H1 (cell line): ENCODE measurements around the gene FBH1. TPM values are rescaled to one million over a fixed set of nuclear protein-coding genes. Genes with fewer than 3 reads are reported as not detected.

ENCODE experiments used
- CTCF ChIA-PET: fragments of 300-600 bp; sonication (Branson Sonifier 250); formaldehyde crosslinking; loops from one replicate; lab custom pipeline; 2021; ENCODE audit not compliant: partially characterized antibody; lab: Charles Lee
- POLR2A ChIA-PET: fragments of 300-600 bp; sonication (Branson Sonifier 250); formaldehyde crosslinking; loops from one replicate; lab custom pipeline; 2021; ENCODE audit warnings: inconsistent platforms; ENCODE audit not compliant: partially characterized antibody; lab: Charles Lee
- DNase-seq, 2 experiments: peaks; one replicate each; pipeline versions ENCODE4 v3.0.0 to v3.0.0-alpha.2; 2010 to 2022; ENCODE audit warnings: low spot score in 2 of 2, low read depth in 1 of 2, mixed read lengths in 1 of 2
- FAIRE-seq: peaks from 2 replicates; lab custom pipeline; 2011; peaks lifted over from hg19 to GRCh38; lab: Jason Lieb, UNC
- H2AFZ ChIP-seq: 2 replicates; pipeline ENCODE4 v1.8.1; 2012; ENCODE audit warnings: low read length, inconsistent platforms
- H2AK5ac ChIP-seq: 2 replicates; pipeline ENCODE4 v1.6.1; 2013; ENCODE audit warnings: low read depth, low read length
- H2BK120ac ChIP-seq: replicated peaks from 2 replicates; pipeline ENCODE3; 2013; ENCODE audit warnings: low read depth, low read length, inconsistent platforms
- H2BK12ac ChIP-seq: 2 replicates; pipeline ENCODE4 v1.6.1; 2013; ENCODE audit warnings: low read depth, low read length
- H2BK15ac ChIP-seq: 2 replicates; pipeline ENCODE4 v1.6.1; 2013; ENCODE audit warnings: low read length
- H2BK20ac ChIP-seq: 2 replicates; pipeline ENCODE4 v1.6.1; 2013; ENCODE audit warnings: low read length
- H2BK5ac ChIP-seq: 2 replicates; pipeline ENCODE4 v1.6.1; 2013; ENCODE audit warnings: low read depth, low read length
- H3K14ac ChIP-seq: 2 replicates; pipeline ENCODE4 v1.6.1; 2013; ENCODE audit warnings: inconsistent platforms; ENCODE audit not compliant: insufficient read length
- H3K18ac ChIP-seq: 2 replicates; pipeline ENCODE4 v1.6.1; 2013; ENCODE audit warnings: low read length; ENCODE audit errors: extremely low read depth
- H3K23ac ChIP-seq: 2 replicates; pipeline ENCODE4 v1.6.1; 2013; ENCODE audit warnings: inconsistent platforms; ENCODE audit not compliant: insufficient read length
- H3K23me2 ChIP-seq: 2 replicates; pipeline ENCODE4 v1.6.1; 2013; ENCODE audit warnings: low read depth, low read length
- H3K27ac ChIP-seq: 2 replicates; pipeline ENCODE4 v1.6.1; 2011; ENCODE audit warnings: low read depth, low read length, inconsistent platforms
- H3K27me3 ChIP-seq, 4 experiments: replicated peaks in 1 of 4; 1 replicate in 1 of 4; 2 replicates in 3 of 4; pipeline versions ENCODE4 v1.6.1 to v1.8.1; 2011 to 2013; ENCODE audit warnings: low read length in 3 of 4, mild to moderate bottlenecking in 3 of 4, inconsistent platforms in 2 of 4, mixed read lengths in 2 of 4, moderate library complexity in 1 of 4; ENCODE audit not compliant: control insufficient read depth in 3 of 4, insufficient read depth in 3 of 4; ENCODE audit errors: extremely low read depth in 1 of 4
- H3K36me3 ChIP-seq, 4 experiments: 2 replicates each; pipeline versions ENCODE4 v1.6.1 to v1.8.1; 2011 to 2013; ENCODE audit warnings: mild to moderate bottlenecking in 4 of 4, low read length in 3 of 4, moderate library complexity in 2 of 4, control low read depth in 1 of 4, inconsistent platforms in 1 of 4; ENCODE audit not compliant: insufficient read depth in 4 of 4, control insufficient read depth in 2 of 4
- H3K4ac ChIP-seq: replicated peaks from 2 replicates; pipeline ENCODE3; 2013; ENCODE audit warnings: low read length, low read depth, mixed read lengths, inconsistent platforms; ENCODE audit not compliant: insufficient read length
- H3K4me1 ChIP-seq, 4 experiments: replicated peaks in 1 of 4; 1 replicate in 1 of 4; 2 replicates in 3 of 4; pipeline versions ENCODE4 v1.6.1 to v1.8.1; 2011 to 2013; ENCODE audit warnings: low read length in 3 of 4, inconsistent platforms in 2 of 4, mixed read lengths in 1 of 4; ENCODE audit not compliant: insufficient read depth in 4 of 4, control insufficient read depth in 3 of 4
- H3K4me2 ChIP-seq, 2 experiments: 2 replicates each; pipeline versions ENCODE4 v1.6.1 to v1.8.1; 2011 to 2013; ENCODE audit warnings: low read depth in 2 of 2, low read length in 2 of 2, control low read depth in 1 of 2, inconsistent platforms in 1 of 2, mild to moderate bottlenecking in 1 of 2; ENCODE audit not compliant: insufficient read depth in 1 of 2
- H3K4me3 ChIP-seq, 4 experiments: fragments of 200-600, 300-600 bp in 1 of 4; sonication (generic), shearing (Covaris generic), sonication (Bioruptor Twin) in 1 of 4; 2 replicates each; pipeline versions ENCODE4 v1.5.1 to v1.8.1; 2011 to 2016; ENCODE audit warnings: low read length in 4 of 4, low read depth in 3 of 4, control low read depth in 2 of 4, inconsistent platforms in 2 of 4, mild to moderate bottlenecking in 2 of 4, mixed read lengths in 1 of 4, moderate library complexity in 1 of 4; ENCODE audit not compliant: insufficient read depth in 2 of 4; ENCODE audit errors: extremely low read depth in 1 of 4
- H3K56ac ChIP-seq: replicated peaks from 2 replicates; pipeline ENCODE3; 2013; ENCODE audit warnings: low read depth, mild to moderate bottlenecking, mixed read lengths, low read length, inconsistent platforms; ENCODE audit not compliant: insufficient read length
- H3K79me1 ChIP-seq: 2 replicates; pipeline ENCODE4 v1.6.1; 2013; ENCODE audit warnings: low read depth, low read length, control low read depth
- H3K79me2 ChIP-seq, 2 experiments: 2 replicates each; pipeline versions ENCODE4 v1.6.1 to v1.8.1; 2012 to 2013; ENCODE audit warnings: low read length in 2 of 2, mild to moderate bottlenecking in 2 of 2, inconsistent platforms in 1 of 2; ENCODE audit not compliant: insufficient read depth in 2 of 2, control insufficient read depth in 1 of 2
- H3K9ac ChIP-seq, 4 experiments: replicated peaks in 1 of 4; 1 replicate in 1 of 4; 2 replicates in 3 of 4; pipeline versions ENCODE4 v1.6.1 to v1.8.1; 2011 to 2013; ENCODE audit warnings: low read depth in 3 of 4, low read length in 3 of 4, control low read depth in 2 of 4, mild to moderate bottlenecking in 2 of 4, moderate library complexity in 2 of 4, inconsistent platforms in 1 of 4; ENCODE audit errors: extremely low read depth in 1 of 4
- H3K9me3 ChIP-seq, 2 experiments: 2 replicates each; pipeline versions ENCODE4 v1.6.1 to v1.8.1; 2012 to 2013; ENCODE audit warnings: mild to moderate bottlenecking in 2 of 2, moderate library complexity in 2 of 2, control low read depth in 1 of 2, inconsistent platforms in 1 of 2, low read depth in 1 of 2, low read length in 1 of 2, mixed read lengths in 1 of 2; ENCODE audit not compliant: insufficient read depth in 2 of 2
- H4K20me1 ChIP-seq, 2 experiments: replicated peaks in 1 of 2; 2 replicates each; pipeline versions ENCODE3 to v1.8.1; 2011 to 2013; ENCODE audit warnings: inconsistent platforms in 2 of 2, low read length in 2 of 2, mild to moderate bottlenecking in 1 of 2; ENCODE audit not compliant: insufficient read depth in 2 of 2, control insufficient read depth in 1 of 2
- H4K5ac ChIP-seq: 2 replicates; pipeline ENCODE4 v1.6.1; 2013; ENCODE audit warnings: low read length, low read depth, mixed read lengths, inconsistent platforms; ENCODE audit not compliant: insufficient read length
- H4K8ac ChIP-seq: 2 replicates; pipeline ENCODE4 v1.8.0; 2013; ENCODE audit warnings: mild to moderate bottlenecking, moderate library complexity, low read length, inconsistent platforms; ENCODE audit not compliant: insufficient read depth; ENCODE audit errors: extremely low read depth
- H4K91ac ChIP-seq: replicated peaks from 2 replicates; pipeline ENCODE3; 2013; ENCODE audit warnings: low read length, mixed read lengths, inconsistent platforms; ENCODE audit not compliant: insufficient read length
- BRCA1 ChIP-seq: IDR thresholded peaks from 2 replicates; pipeline ENCODE4 v1.6.1; 2012; ENCODE audit warnings: low read depth, low read length, improper control_type of control experiment
- CBX8 ChIP-seq: fragments of 300-800, 300-1000 bp; sonication (generic); IDR thresholded peaks from 2 replicates; pipeline ENCODE4 v1.7.1; 2016; ENCODE audit warnings: low read depth, low read length, borderline replicate concordance
- CTCF ChIP-seq, 3 experiments: IDR thresholded peaks; 1 replicate in 2 of 3; 2 replicates in 1 of 3; pipeline versions ENCODE4 v1.5.1 to v1.6.1; 2011; ENCODE audit warnings: low read length in 3 of 3, mild to moderate bottlenecking in 3 of 3, inconsistent platforms in 2 of 3, low read depth in 1 of 3, moderate library complexity in 1 of 3; ENCODE audit not compliant: insufficient read depth in 1 of 3; ENCODE audit errors: control extremely low read depth in 1 of 3
- POU5F1 ChIP-seq: IDR thresholded peaks from 2 replicates; pipeline ENCODE4 v1.6.1; 2011; ENCODE audit warnings: low read depth, mild to moderate bottlenecking, low read length, moderate library complexity
- SIX5 ChIP-seq: IDR thresholded peaks from 2 replicates; pipeline ENCODE4 v1.6.1; 2011; ENCODE audit warnings: mild to moderate bottlenecking, low read depth, low read length
- WGBS, 2 experiments: shearing (Covaris generic) in 1 of 2; methylation state at CpG; one replicate each; pipeline versions ENCODE4 v1.1.6 to v1.1.7; 2013 to 2015; ENCODE audit warnings: low lambda C conversion rate in 2 of 2, mixed read lengths in 2 of 2, inconsistent platforms in 1 of 2, low coverage in 1 of 2, missing lambda C conversion rate in 1 of 2; ENCODE audit not compliant: insufficient replicate concordance in 2 of 2, insufficient coverage in 1 of 2, insufficient read length in 1 of 2; ENCODE audit errors: extremely low coverage in 1 of 2, missing lambda C conversion rate in 1 of 2; 5-methylcytosine and 5-hydroxymethylcytosine counted together
- polyA plus RNA-seq, 7 experiments: library from polyadenylated mRNA; depleted of rRNA in 3 of 7; stranded (reverse) in 5 of 7; unstranded in 2 of 7; fragments of >200 nt in 5 of 7; fragments of 200-250 nt in 2 of 7; gene quantifications; 1 replicate in 5 of 7; 2 replicates in 1 of 7; 4 replicates in 1 of 7; pipeline versions ENCODE4 v1.2.1 to v1.2.3, GENCODE V29; 2011 to 2013; ENCODE audit warnings: missing spikeins in 2 of 7, mixed read lengths in 2 of 7
- total RNA-seq: library from RNA; stranded (reverse); fragmentation: NEBNext Ultra II Directional; extraction: Animal tissue kit (Norgen Biotek cat#: 25700); gene quantifications from 2 replicates; pipeline ENCODE4 v1.2.1, GENCODE V29; 2021

The FBH1 gene
- total and polyA plus RNA-seq, 2 of the 8 experiments (the other 6 are each of a cell fraction or from before 2014, with no cell fraction given), result 31.1 to 51.8 TPM

- no peak for DNase-seq
- CTCF ChIA-PET, result no interaction called here
Observed at GRCh38 chr10:5963071-5963470, 73.0 kb downstream of the FBH1 start.

More at GRCh38 chr10:5963071-5963470, 73.0 kb downstream of the FBH1 start:
- H4K91ac ChIP-seq, result no peak overlapping the region
- POLR2A ChIA-PET, result no interaction called here
- no peak overlapping the region for H4K8ac ChIP-seq
- no peak overlapping the region for H2BK15ac ChIP-seq
- H2BK12ac ChIP-seq, result no peak overlapping the region
- no peak overlapping the region for H3K14ac ChIP-seq
- 82% methylated on average over 7 of the region's 7 CpGs; no CpG with 5 or more reads in 1 of the 2 experiments for WGBS, 2 experiments
- no peak overlapping the region for H3K4ac ChIP-seq
- H2AFZ ChIP-seq, result no peak overlapping the region
- no peaks in the 10 kb centered on the region for H3K79me2 ChIP-seq
- H3K4me1 ChIP-seq, result no peaks in the 10 kb centered on the region
- no peak overlapping the region for H3K4me2 ChIP-seq
- H2BK5ac ChIP-seq, result no peak overlapping the region
- H3K56ac ChIP-seq, result no peak overlapping the region
- no peaks in the 10 kb centered on the region for H4K20me1 ChIP-seq
- 0 out of 7 replicates have a peak, but pooled peaks cover 0 to 2% (median 0%) of the 10 kb centered on the region in 4 experiments for H3K27me3 ChIP-seq
- no peak for FAIRE-seq
- H3K27ac ChIP-seq, result no peak overlapping the region
- peak in 2 of 3 experiments; percentile 5 to 23; a peak in 2 of 4 replicates for TF ChIP-seq CTCF (IDR thresholded peaks at IDR 0.05; ENCODE audit: control extremely low read depth in 1 of 3, insufficient read depth in 1 of 3, low read depth in 1 of 3, low read length in 3 of 3)
- TF ChIP-seq SIX5, result no peak
- TF ChIP-seq POU5F1, result no peak
- no peak for TF ChIP-seq BRCA1
- no peak for TF ChIP-seq CBX8
- H3K36me3 ChIP-seq, result no peaks in the 10 kb centered on the region
- no peak overlapping the region for H3K9ac ChIP-seq
- H4K5ac ChIP-seq, result no peak overlapping the region
- no peak overlapping the region for H3K4me3 ChIP-seq
- H3K23me2 ChIP-seq, result no peaks in the 10 kb centered on the region
- H3K23ac ChIP-seq, result no peak overlapping the region
- H2BK120ac ChIP-seq, result no peak overlapping the region
- H2AK5ac ChIP-seq, result no peak overlapping the region
- H3K79me1 ChIP-seq, result no peaks in the 10 kb centered on the region
- no peak overlapping the region for H2BK20ac ChIP-seq
- H3K9me3 ChIP-seq, result no peaks in the 10 kb centered on the region
- no peak overlapping the region for H3K18ac ChIP-seq
